ENCODE measurements around the gene GPR156. TPM values are rescaled to one million over a fixed set of nuclear protein-coding genes. Genes with fewer than 3 reads are reported as not detected.

Gene GPR156
- total and polyA plus RNA-seq, 2 donors (not counting 3 experiments of a cell fraction or from before 2014, with no cell fraction given) = 0.14 to 0.27 TPM

DNA sequence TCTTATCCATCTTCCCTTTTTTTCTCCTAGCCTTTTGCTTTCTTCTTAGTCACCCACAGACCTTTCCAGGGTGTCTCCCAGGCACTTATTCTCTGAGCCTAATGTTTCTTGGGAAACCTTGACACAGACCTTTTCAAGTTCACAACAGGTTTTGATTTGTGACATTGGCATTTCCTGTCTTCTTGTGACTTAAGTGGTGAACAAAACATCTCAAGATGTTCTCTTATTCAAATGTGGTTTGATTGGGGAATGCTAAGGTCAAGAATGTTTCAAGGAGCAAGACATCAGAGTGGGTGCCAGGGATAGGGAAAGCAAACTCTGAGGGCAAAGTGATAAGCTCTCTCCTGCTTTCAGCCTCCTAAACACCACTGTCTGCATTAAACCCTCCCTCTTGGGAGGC is 122.6 kb downstream of the GPR156 start:
- H3K4me3 ChIP-seq (replicated peaks in 1 of 3; ENCODE audit: insufficient read depth in 1 of 3, low read depth in 1 of 3, low read length in 3 of 3) = no peak overlapping the region
- H3K27me3 ChIP-seq (ENCODE audit: control insufficient read depth in 2 of 2, insufficient read depth in 2 of 2, low read length in 2 of 2) = peaks cover 2 to 3% of the 10 kb centered on the region in 2 experiments
- TF ChIP-seq POLR2A (IDR thresholded peaks at IDR 0.05; ENCODE audit: low read depth, low read length) (no peak), JUN (IDR thresholded peaks at IDR 0.05; ENCODE audit: borderline replicate concordance, insufficient read depth, insufficient read length, low read depth) (no peak), MYC (IDR thresholded peaks at IDR 0.05; ENCODE audit: low read depth, low read length) (no peak), POLR2AphosphoS5 (IDR thresholded peaks at IDR 0.05; ENCODE audit: insufficient read depth, low read depth, low read length) (no peak), EZH2 (IDR thresholded peaks at IDR 0.05; ENCODE audit: borderline replicate concordance, low read depth, low read length, severe bottlenecking) (no peak)
- FAIRE-seq = no peak
- no peaks in the 10 kb centered on the region for H4K20me1 ChIP-seq (replicated peaks; ENCODE audit: control insufficient read depth, extremely low read depth, insufficient read depth, low read length)
- H3K27ac ChIP-seq (ENCODE audit: insufficient read depth, low read depth, low read length) = no peak overlapping the region
- no peaks in the 10 kb centered on the region for H3K9me3 ChIP-seq (replicated peaks; ENCODE audit: control insufficient read depth, insufficient read depth, low read length)
- CTCF ChIA-PET = interaction anchor here (1.6 kb wide), 1 partner anchor 10 kb away, joined by 3 read pairs; no protein-coding TSS in a partner anchor
- H3K79me2 ChIP-seq (ENCODE audit: control insufficient read depth, insufficient read depth, low read length) = no peaks in the 10 kb centered on the region
- no peak overlapping the region for H3K4me2 ChIP-seq (ENCODE audit: insufficient read depth, low read length)
- no peaks in the 10 kb centered on the region for H3K4me1 ChIP-seq (ENCODE audit: control insufficient read depth, extremely low read depth, insufficient read depth, low read length)
- H3K9me1 ChIP-seq (replicated peaks; ENCODE audit: control insufficient read depth, extremely low read depth, insufficient read depth, low read length) = no peaks in the 10 kb centered on the region
- H3K36me3 ChIP-seq (ENCODE audit: control insufficient read depth in 2 of 2, extremely low read depth in 1 of 2, insufficient read depth in 2 of 2, low read length in 2 of 2) = no peaks in the 10 kb centered on the region
- intact Hi-C loops (cut with micrococcal nuclease) (no loop called here), dilution Hi-C loops (cut with MboI; ENCODE audit: extremely low pct_ligation_motif_present, low sequenced_read_pairs) (no loop called here)
- H2AFZ ChIP-seq (ENCODE audit: low read depth, low read length) = no peak overlapping the region
- POLR2A ChIA-PET = no interaction called here
- BruUV-seq (replicated peaks) = no TSS peak
- H3K9ac ChIP-seq (replicated peaks; ENCODE audit: extremely low read depth, insufficient read depth, low read length) = no peak overlapping the region
- DNase-seq (ENCODE audit: low read depth, low spot score) = no peak

DNA sequence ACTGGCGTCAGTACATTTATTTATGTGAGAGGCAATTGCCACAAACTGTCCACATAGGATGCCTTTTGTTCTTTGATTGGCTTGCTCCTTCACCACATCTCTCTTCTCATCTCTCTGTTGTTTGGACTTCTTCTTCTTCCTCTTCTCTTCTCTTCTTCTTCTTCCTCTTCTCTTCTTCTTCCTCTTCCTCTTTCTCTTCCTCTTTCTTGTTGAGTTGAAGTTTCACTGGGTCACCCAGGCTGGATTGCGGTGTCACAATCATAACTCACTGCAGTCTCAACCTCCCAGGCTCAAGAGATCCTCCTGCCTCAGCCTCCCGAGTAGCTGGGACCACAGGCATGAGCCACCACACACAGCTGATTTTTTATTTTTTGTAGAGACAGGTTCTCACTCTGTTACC is 123.1 kb downstream of the GPR156 start:
- ChIA-PET POLR2A (no interaction called here), CTCF (interaction anchor here (1.2 to 1.6 kb wide), 2 partner anchors 9 to 11 kb away, joined by 3 read pairs; no protein-coding TSS in a partner anchor)
- BruUV-seq (replicated peaks) = no TSS peak
- H3K4me1 ChIP-seq (ENCODE audit: control insufficient read depth, extremely low read depth, insufficient read depth, low read length) = no peaks in the 10 kb centered on the region
- H3K4me3 ChIP-seq (replicated peaks in 1 of 3; ENCODE audit: insufficient read depth in 1 of 3, low read depth in 1 of 3, low read length in 3 of 3) = no peak overlapping the region
- FAIRE-seq (no peak), DNase-seq (ENCODE audit: low read depth, low spot score) (no peak)
- H3K79me2 ChIP-seq (ENCODE audit: control insufficient read depth, insufficient read depth, low read length) = no peaks in the 10 kb centered on the region
- H3K27me3 ChIP-seq (ENCODE audit: control insufficient read depth in 2 of 2, insufficient read depth in 2 of 2, low read length in 2 of 2) = peaks cover 2 to 3% of the 10 kb centered on the region in 2 experiments
- no peaks in the 10 kb centered on the region for H4K20me1 ChIP-seq (replicated peaks; ENCODE audit: control insufficient read depth, extremely low read depth, insufficient read depth, low read length)
- no peak overlapping the region for H3K27ac ChIP-seq (ENCODE audit: insufficient read depth, low read depth, low read length)
- H3K36me3 ChIP-seq (ENCODE audit: control insufficient read depth in 2 of 2, extremely low read depth in 1 of 2, insufficient read depth in 2 of 2, low read length in 2 of 2) = no peaks in the 10 kb centered on the region
- no peaks in the 10 kb centered on the region for H3K9me3 ChIP-seq (replicated peaks; ENCODE audit: control insufficient read depth, insufficient read depth, low read length)
- no peak overlapping the region for H3K9ac ChIP-seq (replicated peaks; ENCODE audit: extremely low read depth, insufficient read depth, low read length)
- intact Hi-C loops (cut with micrococcal nuclease) = no loop called here
- no peak overlapping the region for H2AFZ ChIP-seq (ENCODE audit: low read depth, low read length)
- no peak overlapping the region for H3K4me2 ChIP-seq (ENCODE audit: insufficient read depth, low read length)
- dilution Hi-C loops (cut with MboI; ENCODE audit: extremely low pct_ligation_motif_present, low sequenced_read_pairs) = no loop called here
- H3K9me1 ChIP-seq (replicated peaks; ENCODE audit: control insufficient read depth, extremely low read depth, insufficient read depth, low read length) = no peaks in the 10 kb centered on the region
- TF ChIP-seq MYC (IDR thresholded peaks at IDR 0.05; ENCODE audit: low read depth, low read length) = no peak
- TF ChIP-seq, protein P1, sequence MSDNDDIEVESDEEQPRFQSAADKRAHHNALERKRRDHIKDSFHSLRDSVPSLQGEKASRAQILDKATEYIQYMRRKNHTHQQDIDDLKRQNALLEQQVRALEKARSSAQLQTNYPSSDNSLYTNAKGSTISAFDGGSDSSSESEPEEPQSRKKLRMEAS (IDR thresholded peaks at IDR 0.05; ENCODE audit: insufficient read depth, insufficient read length) = no peak
- TF ChIP-seq FOS (IDR thresholded peaks at IDR 0.05; ENCODE audit: borderline replicate concordance, insufficient read depth, low read length) = no peak
- TF ChIP-seq, protein P2, sequence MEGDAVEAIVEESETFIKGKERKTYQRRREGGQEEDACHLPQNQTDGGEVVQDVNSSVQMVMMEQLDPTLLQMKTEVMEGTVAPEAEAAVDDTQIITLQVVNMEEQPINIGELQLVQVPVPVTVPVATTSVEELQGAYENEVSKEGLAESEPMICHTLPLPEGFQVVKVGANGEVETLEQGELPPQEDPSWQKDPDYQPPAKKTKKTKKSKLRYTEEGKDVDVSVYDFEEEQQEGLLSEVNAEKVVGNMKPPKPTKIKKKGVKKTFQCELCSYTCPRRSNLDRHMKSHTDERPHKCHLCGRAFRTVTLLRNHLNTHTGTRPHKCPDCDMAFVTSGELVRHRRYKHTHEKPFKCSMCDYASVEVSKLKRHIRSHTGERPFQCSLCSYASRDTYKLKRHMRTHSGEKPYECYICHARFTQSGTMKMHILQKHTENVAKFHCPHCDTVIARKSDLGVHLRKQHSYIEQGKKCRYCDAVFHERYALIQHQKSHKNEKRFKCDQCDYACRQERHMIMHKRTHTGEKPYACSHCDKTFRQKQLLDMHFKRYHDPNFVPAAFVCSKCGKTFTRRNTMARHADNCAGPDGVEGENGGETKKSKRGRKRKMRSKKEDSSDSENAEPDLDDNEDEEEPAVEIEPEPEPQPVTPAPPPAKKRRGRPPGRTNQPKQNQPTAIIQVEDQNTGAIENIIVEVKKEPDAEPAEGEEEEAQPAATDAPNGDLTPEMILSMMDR (IDR thresholded peaks at IDR 0.05; ENCODE audit: extremely low read depth in 1 of 2, insufficient read depth in 1 of 2, low read depth in 1 of 2, low read length in 2 of 2) = no peak

Data from endothelial cell of umbilical vein (primary cell).